GM10248 (cell line): ENCODE results near the gene ATP4B.

ENCODE experiments used
- CTCF ChIA-PET: fragments of 300-600 bp; sonication (Branson Sonifier 250); formaldehyde crosslinking; extraction: SDS; loops from one replicate; lab custom pipeline; 2021; ENCODE audit warnings: antibody characterized with exemption; lab: Yijun Ruan, JAX
- POLR2A ChIA-PET: fragments of 350-650 bp; sonication (Branson Sonifier 250); formaldehyde crosslinking; extraction: SDS; loops from one replicate; lab custom pipeline; 2020; ENCODE audit warnings: antibody characterized with exemption; lab: Yijun Ruan, JAX
- DNase-seq: peaks from one replicate; pipeline ENCODE4 v3.0.0; 2012; ENCODE audit errors: extremely low spot score
- CTCF ChIP-seq: IDR thresholded peaks from 2 replicates; pipeline ENCODE4 v1.5.1; 2012; ENCODE audit warnings: mild to moderate bottlenecking, low read depth; ENCODE audit errors: extremely low read depth, missing control alignments, control extremely low read depth

Gene ATP4B

GRCh38 chr13:113616991-113617749, 40.8 kb downstream of the ATP4B start:
- no peak for DNase-seq
- CTCF ChIA-PET: interaction anchor here (1.6 kb wide), 1 partner anchor 14 kb away, joined by 3 read pairs; no protein-coding TSS in a partner anchor
- POLR2A ChIA-PET: no interaction called here
- no peak for TF ChIP-seq CTCF

- DNase-seq: no peak
- ChIA-PET POLR2A (no interaction called here), CTCF (interaction anchor here (1.6 kb wide), 1 partner anchor 13 kb away, joined by 3 read pairs; no protein-coding TSS in a partner anchor)
- no peak for TF ChIP-seq CTCF
Observed at GRCh38 chr13:113616281-113616906, 41.6 kb downstream of the ATP4B start.

GRCh38 chr13:113613789-113614379, 44.1 kb downstream of the ATP4B start:
- no peak for TF ChIP-seq CTCF
- ChIA-PET POLR2A (no interaction called here), CTCF (no interaction called here)
- no peak for DNase-seq

GRCh38 chr13:113612607-113613006, 45.4 kb downstream of the ATP4B start:
- POLR2A ChIA-PET: no interaction called here
- TF ChIP-seq CTCF: no peak
- DNase-seq: no peak
- CTCF ChIA-PET: no interaction called here

GRCh38 chr13:113611996-113612395, 46.0 kb downstream of the ATP4B start:
- POLR2A ChIA-PET: no interaction called here
- no peak for TF ChIP-seq CTCF
- DNase-seq: no peak
- CTCF ChIA-PET: no interaction called here

GRCh38 chr13:113610266-113610665, 47.7 kb downstream of the ATP4B start:
- TF ChIP-seq CTCF: no peak
- no peak for DNase-seq
- POLR2A ChIA-PET: no interaction called here
- CTCF ChIA-PET: interaction anchor here (1.1 kb wide), 1 partner anchor 33 kb away, joined by 3 read pairs; no protein-coding TSS in a partner anchor
